K562 (cell line): ENCODE data around the gene TMEM116. TPM values are rescaled to one million over a fixed set of nuclear protein-coding genes. Genes with fewer than 3 reads are reported as not detected.

Experiments
- ATAC-seq: fragments of 200-7000 bp; cut with Tn5 transposase; 3 replicates; pipeline ENCODE4 v1.9.1; 2020; ENCODE audit warnings: moderate library complexity
- BruUV-seq: library from RNA; stranded (reverse); fragments of 400-500 nt; replicated peaks from 2 replicates; lab custom pipeline; 2021; lab: Mats Ljungman, UMichigan
- CTCF ChIA-PET: fragments of 300-600 bp; formaldehyde crosslinking; extraction: SDS; loops from one replicate; lab custom pipeline; 2021; ENCODE audit warnings: low intra/inter-chr PET ratio; lab: Yijun Ruan, JAX
- POLR2A ChIA-PET: fragments of 300-600, 350-650 bp; sonication (Branson Sonifier 250); formaldehyde crosslinking; extraction: SDS; loops from one replicate; lab custom pipeline; 2021; ENCODE audit warnings: antibody characterized with exemption, inconsistent platforms; lab: Yijun Ruan, JAX
- DNase-seq, 4 experiments: peaks; one replicate each; pipeline versions ENCODE4 v3.0.0 to v3.0.0-alpha.2; 2011 to 2018; ENCODE audit warnings: low spot score in 3 of 4, mixed read lengths in 3 of 4; ENCODE audit errors: extremely low read depth in 1 of 4
- FAIRE-seq: peaks from 2 replicates; lab custom pipeline; 2011; peaks lifted over from hg19 to GRCh38; lab: Jason Lieb, UNC
- H2AFZ ChIP-seq: 2 replicates; pipeline ENCODE4 v1.6.0; 2011; ENCODE audit warnings: low read depth, low read length, control low read depth, inconsistent platforms
- H3K27ac ChIP-seq: fragments of 200-600 bp; 3 replicates; pipeline ENCODE4 v1.8.0; 2011; ENCODE audit warnings: low read depth, mild to moderate bottlenecking, control low read depth, inconsistent platforms, low read length, moderate library complexity, mixed read lengths; ENCODE audit errors: extremely low read depth
- H3K27me3 ChIP-seq, 2 experiments: fragments of 300-600 bp in 1 of 2; 2 replicates in 1 of 2; 3 replicates in 1 of 2; pipeline versions ENCODE4 v1.6.0 to v1.8.0; 2011; ENCODE audit warnings: inconsistent platforms in 2 of 2, low read length in 2 of 2, mild to moderate bottlenecking in 1 of 2, mixed read lengths in 1 of 2, moderate library complexity in 1 of 2; ENCODE audit not compliant: control insufficient read depth in 2 of 2, insufficient read depth in 2 of 2
- H3K36me3 ChIP-seq: fragments of 300-600 bp; 3 replicates; pipeline ENCODE4 v1.8.0; 2011; ENCODE audit warnings: mild to moderate bottlenecking, low read length, inconsistent platforms; ENCODE audit not compliant: control insufficient read depth, insufficient read depth
- H3K4me1 ChIP-seq, 2 experiments: fragments of 200-600 bp in 1 of 2; replicated peaks in 1 of 2; 2 replicates in 1 of 2; 3 replicates in 1 of 2; pipeline versions ENCODE4 v1.5.1 to v1.8.0; 2011; ENCODE audit warnings: inconsistent platforms in 2 of 2, low read length in 2 of 2, mild to moderate bottlenecking in 1 of 2, mixed read lengths in 1 of 2, moderate library complexity in 1 of 2; ENCODE audit not compliant: control insufficient read depth in 2 of 2, insufficient read depth in 2 of 2
- H3K4me2 ChIP-seq: 2 replicates; pipeline ENCODE4 v1.6.1; 2011; ENCODE audit warnings: low read length, control low read depth, inconsistent platforms, mixed read lengths; ENCODE audit not compliant: insufficient read depth
- H3K4me3 ChIP-seq: fragments of 200-600 bp; sonication (generic), shearing (Covaris generic); 2 replicates; pipeline ENCODE4 v1.5.1; 2016; ENCODE audit warnings: control low read depth, inconsistent platforms
- H3K79me2 ChIP-seq: fragments of 200-600 bp; 3 replicates; pipeline ENCODE4 v1.8.0; 2011; ENCODE audit warnings: low read length, inconsistent platforms; ENCODE audit not compliant: control insufficient read depth, insufficient read depth
- H3K9ac ChIP-seq, 2 experiments: 2 replicates each; pipeline versions ENCODE4 v1.6.0 to v1.6.1; 2011; ENCODE audit warnings: low read depth in 2 of 2, low read length in 2 of 2, control low read depth in 1 of 2, inconsistent platforms in 1 of 2, mild to moderate bottlenecking in 1 of 2, mixed read lengths in 1 of 2; ENCODE audit not compliant: insufficient read depth in 1 of 2
- H3K9me1 ChIP-seq: one replicate; pipeline ENCODE4 v1.6.0; 2011; ENCODE audit warnings: inconsistent platforms, mild to moderate bottlenecking, low read length, moderate library complexity; ENCODE audit not compliant: control insufficient read depth, insufficient read depth
- H3K9me3 ChIP-seq: replicated peaks from 2 replicates; pipeline ENCODE4 v1.5.1; 2011; ENCODE audit warnings: low read depth, low read length, inconsistent platforms; ENCODE audit not compliant: control insufficient read depth, insufficient read depth
- H4K20me1 ChIP-seq: replicated peaks from 2 replicates; pipeline ENCODE4 v1.6.1; 2011; ENCODE audit warnings: low read length, inconsistent platforms, mixed read lengths; ENCODE audit not compliant: control insufficient read depth, insufficient read depth
- CCAR2 ChIP-seq: fragments of 200-400 bp; formaldehyde crosslinking; IDR thresholded peaks from 2 replicates; pipeline ENCODE4 v1.6.1; 2017; ENCODE audit warnings: mild to moderate bottlenecking, low read depth, low read length
- CTBP1 ChIP-seq: fragments of 450-650 bp; IDR thresholded peaks from 2 replicates; pipeline ENCODE4 v1.6.1; 2016; ENCODE audit warnings: borderline replicate concordance
- E2F3 ChIP-seq: fragments of 250-450 bp; sonication (Bioruptor Pico); IDR thresholded peaks from 2 replicates; pipeline ENCODE4 v1.4.0; 2020; ENCODE audit warnings: mild to moderate bottlenecking
- GABPA ChIP-seq: fragments of 200-800 bp; sonication (Bioruptor generic); conservative IDR thresholded peaks from 2 replicates; pipeline ENCODE4 v1.6.1; 2016; ENCODE audit warnings: low read depth, missing genetic modification characterization, missing compliant biosample characterization
- GABPB2 ChIP-seq: fragments of 250-450 bp; sonication (Bioruptor Pico); conservative IDR thresholded peaks from 2 replicates; pipeline ENCODE4 v1.5.1; 2021; ENCODE audit warnings: mild to moderate bottlenecking
- HDGF ChIP-seq: fragments of 450-650 bp; IDR thresholded peaks from 2 replicates; pipeline ENCODE4 v1.6.1; 2016
- ILK ChIP-seq: fragments of 450-650 bp; IDR thresholded peaks from 2 replicates; pipeline ENCODE4 v1.6.1; 2016; ENCODE audit warnings: missing genetic modification characterization, low read depth, mild to moderate bottlenecking, missing compliant biosample characterization, moderate library complexity, borderline replicate concordance
- KLF16 ChIP-seq: IDR thresholded peaks from 2 replicates; pipeline ENCODE4 v1.6.1; 2016; ENCODE audit warnings: antibody characterized with exemption
- L3MBTL2 ChIP-seq: fragments of 450-650 bp; IDR thresholded peaks from 2 replicates; pipeline ENCODE4 v1.6.1; 2016; ENCODE audit warnings: mild to moderate bottlenecking, moderate library complexity
- NBN ChIP-seq: fragments of 450-650 bp; IDR thresholded peaks from 2 replicates; pipeline ENCODE4 v1.6.1; 2016; ENCODE audit warnings: low read depth, mild to moderate bottlenecking
- PML ChIP-seq: IDR thresholded peaks from 2 replicates; pipeline ENCODE4 v1.6.1; 2012; ENCODE audit warnings: low read length, inconsistent platforms
- SREBF1 ChIP-seq: fragments of 150-350 bp; IDR thresholded peaks from 2 replicates; pipeline ENCODE4 v1.6.1; 2014; ENCODE audit warnings: antibody characterized with exemption, low read depth, low read length, borderline replicate concordance
- ZNF134 ChIP-seq: fragments of 250-450 bp; sonication (Bioruptor Pico); conservative IDR thresholded peaks from 2 replicates; pipeline ENCODE4 v1.4.0; 2020
- WGBS: fragments of 100-300 bp; shearing (Covaris generic); methylation state at CpG from one replicate; pipeline ENCODE4 v1.1.6; 2016; ENCODE audit warnings: low coverage, mixed read lengths; ENCODE audit not compliant: insufficient coverage; ENCODE audit errors: missing lambda C conversion rate; 5-methylcytosine and 5-hydroxymethylcytosine counted together
- in situ Hi-C: fragments of 300-500 bp; cut with MboI; formaldehyde crosslinking; loops from 4 replicates; pipeline ENCODE4 v1.15.0; 2018; ENCODE audit warnings: inconsistent platforms, mixed read lengths
- intact Hi-C: fragments of 100-400 bp; cut with micrococcal nuclease; formaldehyde crosslinking; loops from 2 replicates; pipeline ENCODE4 v1.14.2; 2022
- polyA plus RNA-seq, 8 experiments: library from polyadenylated mRNA; depleted of rRNA in 4 of 8; stranded (reverse) in 5 of 8; unstranded in 3 of 8; fragments of >200 nt; fragmentation: Nextera tagmentation in 2 of 8; fragmentation: Illumina TruSeq in 1 of 8; extraction: Ambion mirVana in 2 of 8; extraction: Trizol in 1 of 8; gene quantifications; 2 replicates each; pipeline versions ENCODE4 v1.2.1 to v1.2.3, GENCODE V29; 2011 to 2014; ENCODE audit warnings: inconsistent platforms in 1 of 8, missing spikeins in 1 of 8
- total RNA-seq, 7 experiments: library from RNA; depleted of rRNA in 6 of 7; stranded (reverse); fragments of >200 nt in 6 of 7; fragmentation: Illumina TruSeq in 2 of 7; extraction: Trizol in 2 of 7; gene quantifications; 2 replicates each; pipeline versions ENCODE4 v1.2.1 to v1.2.3, GENCODE V29; 2011 to 2021; ENCODE audit warnings: low replicate concordance in 1 of 7
- TF ChIP-seq, protein P1 (sequence below): IDR thresholded peaks from 3 replicates; pipeline ENCODE4 v1.6.1; 2011; ENCODE audit warnings: borderline replicate concordance, mild to moderate bottlenecking, moderate library complexity; ENCODE audit not compliant: insufficient read length; ENCODE audit errors: extremely low read depth
- TF ChIP-seq, protein P2 (sequence below): sonication (generic); formaldehyde crosslinking; IDR thresholded peaks from 2 replicates; pipeline ENCODE4 v1.8.1; 2023; ENCODE audit warnings: mild to moderate bottlenecking, missing genetic modification reagents
- TF ChIP-seq, protein P3 (sequence below): fragments of 450-650 bp; IDR thresholded peaks from 2 replicates; pipeline ENCODE4 v1.6.1; 2016; ENCODE audit warnings: mild to moderate bottlenecking

The TMEM116 gene
- total and polyA plus RNA-seq, 9 of the 15 experiments (the other 6 are each of a cell fraction or from before 2014, with no cell fraction given): 5.2 to 78.6 (median 13.9) TPM

DNA sequence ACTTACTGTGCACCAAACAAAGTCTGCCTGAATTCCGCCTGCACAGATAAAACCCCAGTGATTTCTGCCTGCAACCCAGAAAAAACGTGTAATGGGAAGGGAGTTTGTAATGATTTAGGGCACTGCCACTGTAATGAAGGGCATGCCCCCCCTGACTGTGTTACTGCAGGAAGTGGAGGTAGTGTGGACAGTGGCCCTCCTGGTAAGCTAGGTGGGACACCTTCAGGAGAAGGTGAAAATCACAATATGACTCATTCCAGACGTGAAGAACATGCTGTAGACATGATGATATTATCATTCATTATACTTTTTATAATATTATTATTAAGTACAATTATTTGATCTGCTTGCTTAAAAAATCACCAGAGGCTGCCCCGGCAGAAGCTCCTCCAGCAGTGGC is 111.8 kb downstream of the TMEM116 start (continued):
- TF ChIP-seq GABPB2 (no peak), GABPA (tag) (no peak), ZNF134 (CRISPR knock-in tag) (no peak), NBN (no peak), L3MBTL2 (no peak)

DNA sequence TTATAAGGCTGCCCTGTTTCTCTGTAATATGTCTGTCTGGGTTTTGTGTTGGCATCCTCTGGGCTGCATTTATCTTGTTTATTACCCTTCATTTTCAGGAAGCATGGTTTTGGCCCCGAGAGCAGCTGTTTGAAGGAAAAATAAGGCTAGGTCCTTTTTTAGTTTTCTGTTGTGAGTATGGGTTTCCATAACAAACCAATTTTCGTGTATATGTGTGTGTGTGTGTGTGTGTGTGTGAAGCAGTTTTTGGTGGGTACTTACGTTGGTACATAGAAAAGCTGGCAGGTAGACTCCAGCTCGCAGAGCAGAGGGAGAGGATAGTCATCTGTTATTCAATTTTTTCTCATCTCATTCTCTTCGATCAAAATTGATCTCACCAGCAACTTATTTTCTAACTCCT is 118.4 kb downstream of the TMEM116 start:
- Histone ChIP-seq H3K36me3 (peaks cover 75% of the 10 kb centered on the region), H4K20me1 (no peaks in the 10 kb centered on the region), H3K9me1 (peaks cover 4% of the 10 kb centered on the region), H3K27me3 (no peaks in the 10 kb centered on the region), H3K27ac (no peak overlapping the region), H3K79me2 (no peaks in the 10 kb centered on the region), H3K4me3 (no peak overlapping the region), H3K4me2 (no peak overlapping the region), H2AFZ (no peak overlapping the region), H3K4me1 (no peaks in the 10 kb centered on the region), H3K9ac (no peak overlapping the region), H3K9me3 (no peaks in the 10 kb centered on the region)
- intact Hi-C loops: no loop called here
- WGBS: 83% methylated on average over 5 of the region's 5 CpGs
- TF ChIP-seq SREBF1 (no peak), HDGF (no peak), L3MBTL2 (no peak), PML (no peak), ILK (tag) (no peak), KLF16 (no peak), E2F3 (CRISPR knock-in tag) (no peak), CCAR2 (no peak), CTBP1 (no peak)
- TF ChIP-seq, protein P1, sequence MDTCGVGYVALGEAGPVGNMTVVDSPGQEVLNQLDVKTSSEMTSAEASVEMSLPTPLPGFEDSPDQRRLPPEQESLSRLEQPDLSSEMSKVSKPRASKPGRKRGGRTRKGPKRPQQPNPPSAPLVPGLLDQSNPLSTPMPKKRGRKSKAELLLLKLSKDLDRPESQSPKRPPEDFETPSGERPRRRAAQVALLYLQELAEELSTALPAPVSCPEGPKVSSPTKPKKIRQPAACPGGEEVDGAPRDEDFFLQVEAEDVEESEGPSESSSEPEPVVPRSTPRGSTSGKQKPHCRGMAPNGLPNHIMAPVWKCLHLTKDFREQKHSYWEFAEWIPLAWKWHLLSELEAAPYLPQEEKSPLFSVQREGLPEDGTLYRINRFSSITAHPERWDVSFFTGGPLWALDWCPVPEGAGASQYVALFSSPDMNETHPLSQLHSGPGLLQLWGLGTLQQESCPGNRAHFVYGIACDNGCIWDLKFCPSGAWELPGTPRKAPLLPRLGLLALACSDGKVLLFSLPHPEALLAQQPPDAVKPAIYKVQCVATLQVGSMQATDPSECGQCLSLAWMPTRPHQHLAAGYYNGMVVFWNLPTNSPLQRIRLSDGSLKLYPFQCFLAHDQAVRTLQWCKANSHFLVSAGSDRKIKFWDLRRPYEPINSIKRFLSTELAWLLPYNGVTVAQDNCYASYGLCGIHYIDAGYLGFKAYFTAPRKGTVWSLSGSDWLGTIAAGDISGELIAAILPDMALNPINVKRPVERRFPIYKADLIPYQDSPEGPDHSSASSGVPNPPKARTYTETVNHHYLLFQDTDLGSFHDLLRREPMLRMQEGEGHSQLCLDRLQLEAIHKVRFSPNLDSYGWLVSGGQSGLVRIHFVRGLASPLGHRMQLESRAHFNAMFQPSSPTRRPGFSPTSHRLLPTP: no peak
- TF ChIP-seq, protein P2, sequence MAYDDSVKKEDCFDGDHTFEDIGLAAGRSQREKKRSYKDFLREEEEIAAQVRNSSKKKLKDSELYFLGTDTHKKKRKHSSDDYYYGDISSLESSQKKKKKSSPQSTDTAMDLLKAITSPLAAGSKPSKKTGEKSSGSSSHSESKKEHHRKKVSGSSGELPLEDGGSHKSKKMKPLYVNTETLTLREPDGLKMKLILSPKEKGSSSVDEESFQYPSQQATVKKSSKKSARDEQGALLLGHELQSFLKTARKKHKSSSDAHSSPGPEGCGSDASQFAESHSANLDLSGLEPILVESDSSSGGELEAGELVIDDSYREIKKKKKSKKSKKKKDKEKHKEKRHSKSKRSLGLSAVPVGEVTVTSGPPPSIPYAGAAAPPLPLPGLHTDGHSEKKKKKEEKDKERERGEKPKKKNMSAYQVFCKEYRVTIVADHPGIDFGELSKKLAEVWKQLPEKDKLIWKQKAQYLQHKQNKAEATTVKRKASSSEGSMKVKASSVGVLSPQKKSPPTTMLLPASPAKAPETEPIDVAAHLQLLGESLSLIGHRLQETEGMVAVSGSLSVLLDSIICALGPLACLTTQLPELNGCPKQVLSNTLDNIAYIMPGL (CRISPR knock-in tag): no peak
- TF ChIP-seq, protein P3, sequence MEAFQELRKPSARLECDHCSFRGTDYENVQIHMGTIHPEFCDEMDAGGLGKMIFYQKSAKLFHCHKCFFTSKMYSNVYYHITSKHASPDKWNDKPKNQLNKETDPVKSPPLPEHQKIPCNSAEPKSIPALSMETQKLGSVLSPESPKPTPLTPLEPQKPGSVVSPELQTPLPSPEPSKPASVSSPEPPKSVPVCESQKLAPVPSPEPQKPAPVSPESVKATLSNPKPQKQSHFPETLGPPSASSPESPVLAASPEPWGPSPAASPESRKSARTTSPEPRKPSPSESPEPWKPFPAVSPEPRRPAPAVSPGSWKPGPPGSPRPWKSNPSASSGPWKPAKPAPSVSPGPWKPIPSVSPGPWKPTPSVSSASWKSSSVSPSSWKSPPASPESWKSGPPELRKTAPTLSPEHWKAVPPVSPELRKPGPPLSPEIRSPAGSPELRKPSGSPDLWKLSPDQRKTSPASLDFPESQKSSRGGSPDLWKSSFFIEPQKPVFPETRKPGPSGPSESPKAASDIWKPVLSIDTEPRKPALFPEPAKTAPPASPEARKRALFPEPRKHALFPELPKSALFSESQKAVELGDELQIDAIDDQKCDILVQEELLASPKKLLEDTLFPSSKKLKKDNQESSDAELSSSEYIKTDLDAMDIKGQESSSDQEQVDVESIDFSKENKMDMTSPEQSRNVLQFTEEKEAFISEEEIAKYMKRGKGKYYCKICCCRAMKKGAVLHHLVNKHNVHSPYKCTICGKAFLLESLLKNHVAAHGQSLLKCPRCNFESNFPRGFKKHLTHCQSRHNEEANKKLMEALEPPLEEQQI: no peak
- ATAC-seq: no peak
- ChIA-PET POLR2A (interaction anchor here (1.0 kb wide), 1 partner anchor 43 kb away, joined by 3 read pairs; no protein-coding TSS in a partner anchor), CTCF (no interaction called here)
- in situ Hi-C loops: no loop called here
- BruUV-seq: no TSS peak
- FAIRE-seq: no peak
- no peak for DNase-seq
